HuH-7 (cell line): Measurements from ENCODE around the gene IGF2BP1.

Source experiments
- DNase-seq: peaks from one replicate; pipeline ENCODE4 v3.0.0; 2011; ENCODE audit warnings: low spot score

IGF2BP1 gene

DNA sequence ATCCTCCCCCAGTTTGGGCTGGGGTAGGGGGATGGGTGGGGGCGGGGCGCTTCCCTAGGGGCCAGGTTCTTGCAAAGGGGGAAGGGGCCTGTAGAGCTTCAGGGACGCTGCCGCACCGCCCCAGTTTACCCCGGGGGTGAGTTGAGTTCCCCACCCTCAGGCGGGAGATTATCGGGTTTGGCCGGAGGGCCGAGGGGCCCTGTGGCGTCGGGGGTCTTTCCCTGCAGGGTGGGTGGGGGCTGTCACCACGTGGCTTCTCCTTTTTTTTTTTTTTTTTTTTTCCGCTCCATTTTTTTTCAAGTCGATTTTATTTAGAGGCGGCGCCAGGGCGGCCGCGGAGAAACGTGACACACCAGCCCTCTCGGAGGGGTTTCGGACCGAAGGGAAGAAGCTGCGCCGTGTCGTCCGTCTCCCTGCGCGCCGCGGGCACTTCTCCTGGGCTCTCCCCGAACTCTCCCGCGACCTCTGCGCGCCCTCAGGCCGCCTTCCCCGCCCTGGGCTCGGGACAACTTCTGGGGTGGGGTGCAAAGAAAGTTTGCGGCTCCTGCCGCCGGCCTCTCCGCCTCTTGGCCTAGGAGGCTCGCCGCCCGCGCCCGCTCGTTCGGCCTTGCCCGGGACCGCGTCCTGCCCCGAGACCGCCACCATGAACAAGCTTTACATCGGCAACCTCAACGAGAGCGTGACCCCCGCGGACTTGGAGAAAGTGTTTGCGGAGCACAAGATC lies at the start of gene IGF2BP1:
TSS of gene IGF2BP1 (plus strand) at position 283 of the 724 bp plus-strand sequence. CDS start at position 644, 361 bp downstream.
- peak; percentile 87 for DNase-seq

DNA sequence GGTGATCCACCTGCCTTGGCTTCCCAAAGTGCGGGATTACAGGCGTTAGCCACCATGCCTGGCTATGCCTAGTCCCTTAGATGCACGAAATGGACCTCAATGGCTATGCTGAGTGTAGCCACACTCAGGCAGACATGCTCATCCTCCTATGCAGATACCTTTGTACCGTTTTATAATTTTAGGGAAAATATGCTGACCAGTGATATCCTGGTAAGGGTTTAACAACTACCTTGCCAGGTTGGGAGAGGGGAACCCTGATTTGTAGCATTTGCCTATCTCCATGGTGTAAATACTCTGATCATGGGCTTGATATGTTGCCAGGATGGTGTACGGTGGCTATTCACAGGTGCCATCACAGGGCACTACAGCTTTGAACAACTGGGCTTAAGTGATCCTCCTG lies 45.6 kb upstream of the IGF2BP1 start:
- no peak for DNase-seq

DNA sequence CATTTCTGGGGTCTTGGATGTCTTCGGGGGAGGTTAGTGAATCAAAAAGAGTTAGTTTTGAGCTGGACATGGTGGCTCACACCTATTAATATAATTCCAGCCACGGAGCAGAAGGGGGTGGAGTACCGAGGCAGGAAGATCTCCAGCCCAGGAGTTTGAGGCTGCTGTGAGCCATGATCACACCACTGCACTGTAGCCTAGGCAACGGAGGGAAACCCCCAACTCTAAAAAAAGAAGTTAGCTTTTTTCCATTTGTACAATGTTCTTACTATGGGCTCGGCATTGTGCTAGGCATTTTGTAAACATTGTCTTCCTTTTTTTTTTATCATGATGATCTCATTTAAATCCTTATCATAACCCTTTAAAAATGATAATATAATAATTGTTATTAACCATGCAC lies 44.3 kb upstream of the IGF2BP1 start:
- DNase-seq, result no peak

DNA sequence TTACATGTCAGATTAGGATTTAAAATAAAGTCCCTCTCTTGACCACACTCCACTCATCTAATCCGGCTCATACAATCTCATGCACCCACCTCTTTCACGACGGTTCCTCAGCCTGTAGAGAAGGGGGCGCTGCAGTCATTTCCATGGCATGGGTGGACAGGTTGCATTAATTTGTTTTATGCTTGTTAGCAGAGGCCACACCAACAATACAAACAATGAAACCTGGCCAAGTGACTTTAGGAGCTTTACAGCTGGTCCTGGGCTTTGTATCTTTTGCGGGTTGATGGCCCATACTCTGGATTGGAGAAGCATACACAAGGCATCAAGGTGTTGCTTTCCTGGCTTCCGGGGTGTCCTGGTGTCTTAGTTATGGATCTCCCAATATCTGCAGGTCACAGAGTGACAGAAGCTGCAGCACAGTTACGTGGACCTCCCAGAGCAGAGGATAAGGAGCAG lies 42.9 kb upstream of the IGF2BP1 start:
- DNase-seq, result peak; percentile 68

DNA sequence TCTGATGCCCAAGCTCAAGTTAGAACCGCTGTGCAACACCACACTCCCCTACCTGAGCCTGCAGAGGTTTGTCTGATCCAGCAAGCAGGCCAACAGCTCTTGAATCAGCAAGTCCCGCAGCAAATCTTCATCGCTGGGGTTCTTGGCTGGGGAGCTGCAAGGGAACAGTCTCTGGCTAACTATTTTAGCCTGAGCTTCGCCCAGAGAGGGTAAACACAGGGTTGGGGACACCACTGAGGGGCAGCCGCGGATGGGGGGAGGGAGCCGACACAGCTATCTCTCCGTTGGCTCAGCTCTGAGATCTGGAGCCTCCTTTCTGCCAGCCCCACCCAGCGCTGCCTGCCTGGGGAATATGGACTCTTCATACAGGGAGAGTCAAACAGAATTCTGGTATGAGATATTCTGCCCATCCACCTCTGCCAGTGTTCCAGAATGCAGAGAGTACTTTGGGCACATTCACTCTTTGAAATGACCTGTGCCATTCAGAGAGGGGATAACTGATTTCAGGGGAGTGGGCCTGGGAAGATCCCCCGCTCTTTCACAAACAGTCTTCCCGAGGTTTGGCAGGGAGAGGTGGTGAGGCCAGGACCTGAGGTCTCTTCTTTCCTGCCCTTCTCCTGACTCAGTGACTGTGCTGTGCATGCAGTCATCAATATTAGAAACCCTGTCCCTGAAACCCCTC lies 36.2 kb upstream of the IGF2BP1 start:
- DNase-seq, result no peak

DNA sequence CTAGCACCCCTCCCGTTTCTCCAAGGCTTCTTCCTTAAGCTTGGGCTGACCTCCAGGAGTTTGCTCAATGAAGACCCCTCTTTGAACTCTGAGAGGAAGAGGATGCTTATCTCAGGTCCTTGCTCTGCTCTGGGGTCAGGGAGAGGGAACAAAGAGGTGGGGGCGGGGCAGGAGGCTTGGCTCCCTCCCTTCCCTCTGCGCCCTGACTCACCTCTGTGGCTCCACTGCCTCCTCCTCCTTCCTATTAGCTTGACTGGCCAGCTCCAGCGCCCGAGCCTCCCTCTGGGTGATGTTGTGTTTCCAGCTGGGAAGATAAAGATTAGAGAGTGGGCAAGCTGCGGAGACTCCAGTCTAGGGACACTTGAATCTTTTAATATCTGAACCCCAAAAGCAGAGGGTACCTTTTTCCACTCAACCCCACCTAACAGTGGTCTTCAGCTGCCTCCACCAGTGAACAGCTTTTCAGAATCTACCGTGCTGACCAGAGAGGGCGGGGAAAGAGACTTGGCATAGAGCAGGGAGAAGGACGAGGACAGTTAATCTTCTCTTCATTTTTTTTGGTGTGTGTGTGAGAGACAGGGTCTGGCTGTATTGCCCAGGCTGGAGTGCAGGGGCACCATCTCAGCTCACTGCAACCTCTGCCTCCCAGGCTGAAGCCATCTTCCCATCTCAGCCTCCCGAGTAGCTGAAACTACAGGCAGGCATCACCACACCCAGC lies 35.5 kb upstream of the IGF2BP1 start:
- DNase-seq, result no peak

DNA sequence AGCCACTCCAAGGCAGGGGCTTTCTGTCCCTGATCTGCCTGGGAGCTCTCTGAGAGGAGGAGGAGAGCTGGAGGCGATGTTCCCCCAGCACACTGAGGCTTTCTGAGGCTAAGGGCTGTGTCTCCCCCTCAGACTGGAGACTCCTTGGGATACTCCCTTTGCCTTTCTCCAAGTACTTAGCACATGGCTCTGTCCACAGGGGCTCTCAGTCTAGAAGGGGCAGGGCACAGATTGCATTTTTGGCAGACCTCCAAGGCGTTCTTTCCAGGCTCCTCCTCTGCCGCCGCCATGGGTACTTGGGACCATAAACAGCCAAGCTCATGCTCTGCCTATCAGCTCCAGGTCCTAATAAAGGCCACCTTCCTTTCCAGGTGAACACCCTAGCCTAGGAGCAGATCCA lies 27.0 kb upstream of the IGF2BP1 start:
- DNase-seq, result no peak

DNA sequence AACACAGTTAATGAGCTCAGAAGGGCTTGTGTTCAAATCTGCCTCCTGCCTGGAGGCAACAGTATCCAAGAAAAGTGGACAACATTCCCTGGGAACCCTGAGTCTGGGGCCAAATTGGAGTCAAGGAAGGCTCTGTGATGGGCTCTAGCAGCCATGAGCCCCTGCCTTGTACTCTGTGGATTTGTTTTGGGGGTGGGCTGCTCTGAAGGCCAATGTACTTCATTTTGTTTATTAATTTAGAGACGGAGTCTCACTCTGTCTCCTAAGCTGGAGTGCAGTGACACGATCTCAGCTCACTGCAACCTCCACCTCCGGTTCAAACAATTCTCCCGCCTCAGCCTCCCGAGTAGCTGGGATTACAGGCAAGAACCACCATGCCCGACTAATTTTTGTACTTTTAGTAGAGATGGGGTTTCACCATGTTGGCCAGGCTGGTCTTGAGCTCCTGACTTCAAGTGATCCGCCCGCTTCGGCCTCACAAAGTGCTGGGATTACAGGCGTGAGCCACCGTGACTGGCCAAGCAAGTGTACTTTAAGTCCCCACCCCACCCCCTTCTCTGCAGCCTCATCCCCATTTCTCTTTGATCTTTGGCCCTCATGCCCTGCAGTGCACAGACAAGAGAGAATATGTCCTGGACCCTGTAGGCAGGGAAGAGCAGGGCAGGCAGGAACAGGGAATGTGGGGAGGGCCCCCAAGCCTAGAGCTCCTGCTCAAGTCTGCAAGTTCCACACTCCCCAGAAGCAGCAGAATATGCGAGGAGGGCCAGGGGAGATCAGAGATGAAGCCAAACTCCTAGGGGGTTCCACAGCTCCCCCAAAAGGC lies 26.1 kb upstream of the IGF2BP1 start:
- no peak for DNase-seq

DNA sequence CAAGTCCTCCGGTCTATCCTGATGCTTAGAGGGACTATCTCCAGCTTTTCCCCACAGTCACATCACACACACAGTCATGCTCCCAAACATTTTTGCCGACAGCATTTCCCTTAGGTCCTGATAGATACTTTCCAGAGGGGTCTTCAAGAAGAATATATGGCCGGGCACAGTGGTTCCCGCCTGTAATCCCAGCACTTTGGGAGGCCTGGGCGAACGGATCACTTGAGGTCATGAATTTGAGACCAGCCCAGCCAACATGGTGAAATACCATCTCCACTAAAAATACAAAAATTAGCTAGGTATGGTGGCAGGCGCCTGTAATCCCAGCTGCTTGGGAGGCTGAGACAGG lies 24.5 kb upstream of the IGF2BP1 start:
- no peak for DNase-seq

DNA sequence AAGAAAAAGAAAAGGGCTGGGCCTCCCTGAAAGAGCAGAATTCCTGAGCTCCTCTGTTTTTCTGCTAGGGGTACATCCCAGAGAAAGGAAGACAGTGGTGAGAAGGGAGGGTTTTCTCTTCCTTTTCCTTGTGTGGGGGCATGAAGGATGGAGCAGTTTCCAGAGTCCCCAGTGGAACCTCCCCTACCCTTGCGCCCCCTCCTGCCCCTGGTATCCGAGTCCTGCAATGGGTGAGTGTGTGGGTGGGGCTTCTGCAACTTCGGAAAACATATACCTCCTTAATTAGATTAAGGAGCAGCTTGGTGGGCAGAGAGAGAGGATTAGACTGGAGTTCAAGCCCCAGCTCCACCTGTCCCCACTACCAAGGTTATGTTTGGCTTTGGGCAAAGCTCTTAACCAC lies 23.4 kb upstream of the IGF2BP1 start:
- DNase-seq, result no peak

DNA sequence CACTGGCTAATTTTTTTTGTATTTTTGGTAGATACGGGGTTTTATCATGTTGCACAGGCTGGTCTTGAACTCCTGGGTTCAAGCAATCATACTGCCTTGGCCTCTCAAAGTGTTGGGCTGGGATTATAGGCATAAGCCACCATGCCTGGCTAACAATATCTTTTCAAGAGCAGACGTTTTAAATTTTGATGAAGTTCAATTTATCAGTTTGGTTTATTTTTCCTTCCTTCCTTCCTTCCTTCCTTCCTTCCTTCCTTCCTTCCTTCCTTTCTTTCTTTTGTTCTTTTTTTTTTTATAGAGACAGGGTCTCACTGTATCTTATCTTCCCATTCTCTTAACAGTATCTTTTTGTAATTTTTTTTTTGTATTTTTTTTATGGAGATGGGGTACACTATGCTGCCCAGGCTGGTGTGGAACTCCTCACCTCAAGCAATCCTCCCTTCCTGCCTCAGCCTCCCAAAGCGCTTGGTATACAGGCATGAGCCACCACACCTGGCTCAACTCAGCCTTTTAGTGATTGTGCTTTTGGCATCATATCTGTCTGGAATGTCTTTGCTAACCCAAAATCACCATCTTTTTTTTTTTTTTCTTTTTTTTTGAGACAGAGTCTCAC lies 15.2 kb upstream of the IGF2BP1 start:
- DNase-seq, result no peak

DNA sequence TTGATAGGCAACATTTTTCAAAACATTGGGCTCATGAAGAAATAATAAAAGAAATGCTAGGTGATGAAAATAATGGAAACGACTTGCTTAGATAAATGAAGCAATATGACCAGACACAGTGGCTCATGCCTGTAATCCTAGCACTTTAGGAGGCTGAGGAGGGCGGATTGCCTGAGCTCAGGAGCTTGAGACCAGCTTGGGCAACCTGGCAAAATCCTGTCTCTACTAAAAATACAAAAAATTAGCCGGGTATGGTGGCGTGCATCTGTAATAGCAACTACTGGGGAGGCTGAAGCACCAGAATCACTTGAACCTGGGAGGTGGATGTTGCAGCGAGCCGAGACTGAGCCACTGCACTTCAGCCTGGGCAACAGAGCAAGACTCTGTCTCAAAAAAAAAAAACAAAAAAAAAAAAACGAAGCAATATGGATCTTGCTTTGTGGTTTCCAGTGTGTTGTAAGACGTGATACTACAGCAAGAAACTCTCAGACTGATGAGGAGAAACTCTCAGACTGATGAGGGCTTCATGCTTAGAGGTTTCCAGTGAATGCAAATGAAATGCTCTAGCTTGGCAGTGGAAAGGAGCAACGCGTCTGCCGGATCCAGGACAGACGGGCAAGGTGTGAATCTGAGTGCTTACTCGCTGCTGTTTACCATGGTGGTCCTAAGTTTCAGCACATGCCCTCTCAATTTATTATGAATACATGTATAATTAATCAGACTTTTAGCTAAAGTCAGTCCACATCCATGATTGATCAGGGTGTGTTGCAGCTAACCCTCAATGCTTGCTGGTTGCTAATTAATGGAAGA lies 11.5 kb upstream of the IGF2BP1 start:
- DNase-seq, result no peak

DNA sequence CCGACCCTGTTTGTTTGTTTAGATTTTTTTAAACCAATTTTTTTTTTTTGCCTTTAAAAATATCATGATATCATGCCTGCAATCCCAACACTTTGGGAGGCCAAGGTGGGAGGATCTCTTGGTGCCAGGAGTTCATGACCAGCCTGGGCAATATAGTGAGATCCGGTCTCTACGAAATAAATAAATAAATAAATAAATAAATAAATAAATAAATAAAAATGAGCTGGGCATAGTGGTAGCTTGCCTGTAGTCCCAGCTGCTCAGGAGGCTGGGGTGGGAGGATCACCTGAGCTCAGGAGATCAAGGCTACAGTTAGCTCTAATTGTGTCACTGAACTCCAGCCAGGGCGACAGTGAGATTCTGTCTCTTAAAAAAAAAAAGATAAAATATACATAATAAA lies 8.1 kb upstream of the IGF2BP1 start:
- no peak for DNase-seq

DNA sequence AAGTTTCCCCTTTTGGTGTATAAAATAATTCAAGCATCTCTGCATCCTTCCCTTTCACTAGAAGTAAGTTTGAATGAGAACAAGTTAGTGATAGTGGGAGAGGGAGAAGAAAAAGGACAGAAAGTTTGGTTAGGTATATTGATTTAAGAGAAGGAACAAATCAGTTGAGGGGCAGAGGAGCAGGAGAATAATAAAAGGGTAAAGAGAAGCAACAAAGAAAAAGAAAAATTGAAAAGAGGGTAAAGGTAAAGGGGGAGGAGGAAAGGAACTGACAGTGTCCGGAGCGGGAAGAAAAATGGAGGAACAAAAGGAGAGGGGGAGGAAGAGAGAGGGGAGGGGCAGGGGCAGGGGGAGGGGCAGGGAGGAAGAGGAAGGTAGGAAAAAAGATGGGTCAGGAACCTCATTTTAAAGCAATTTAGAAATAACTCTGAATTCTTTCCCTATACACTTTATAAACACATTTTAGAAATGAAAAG lies 6.3 kb upstream of the IGF2BP1 start:
- DNase-seq, result no peak

DNA sequence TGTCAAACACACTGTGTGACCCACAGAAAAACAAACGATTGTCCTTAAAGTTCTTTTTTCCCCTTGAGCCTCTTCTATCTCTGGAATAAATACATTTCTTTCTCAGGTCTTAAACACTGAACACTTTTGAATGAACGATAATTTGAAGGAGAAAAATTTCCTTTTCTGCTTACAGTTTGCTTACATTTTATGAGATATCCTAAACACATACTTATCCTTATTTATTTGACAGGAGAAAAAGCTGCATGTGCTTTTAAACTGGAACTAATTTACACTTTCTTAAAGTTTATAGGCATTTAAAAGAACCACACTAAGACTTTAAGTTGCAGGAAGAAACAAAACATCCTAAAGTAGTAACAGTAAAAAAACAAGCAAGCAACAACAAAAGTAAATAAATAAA lies 4.7 kb upstream of the IGF2BP1 start:
- DNase-seq, result no peak

DNA sequence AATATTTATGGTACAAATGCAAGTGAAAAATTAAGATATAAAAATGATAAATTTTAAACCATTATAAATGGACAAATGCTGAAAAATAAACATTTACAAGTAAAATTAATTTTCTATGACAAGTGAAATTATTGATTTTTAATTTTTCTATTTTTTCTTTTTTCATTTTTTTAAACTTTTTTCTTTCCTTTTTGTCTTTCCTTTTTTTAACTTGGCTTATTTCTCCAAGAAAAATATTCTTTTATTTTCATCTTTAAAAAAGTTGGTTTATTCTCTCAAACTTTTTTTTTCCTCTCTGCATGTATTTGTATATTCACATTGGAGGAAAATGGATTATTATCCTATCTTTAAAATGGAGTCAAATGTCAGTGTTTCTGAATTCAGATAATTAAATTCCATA lies 3.9 kb upstream of the IGF2BP1 start:
- DNase-seq, result no peak

DNA sequence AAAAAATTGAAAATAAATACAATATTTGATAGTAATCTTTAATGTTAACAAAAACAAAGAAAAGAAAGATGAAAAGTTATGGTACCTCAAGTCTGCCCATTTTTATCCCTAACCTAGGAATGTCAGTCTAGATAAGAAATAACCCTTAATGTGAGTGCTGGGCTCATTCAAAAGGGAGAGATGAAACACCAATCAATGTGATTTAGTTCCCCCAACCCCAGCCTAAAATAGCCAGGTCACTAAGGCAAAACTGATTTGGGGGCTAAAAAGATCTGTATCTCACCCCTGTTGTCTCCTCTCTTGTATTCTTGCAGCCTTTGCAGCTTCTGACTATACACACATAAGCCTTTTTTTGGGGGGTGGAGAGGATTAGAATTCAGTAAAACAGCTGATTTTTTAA lies 3.2 kb upstream of the IGF2BP1 start:
- DNase-seq, result no peak

DNA sequence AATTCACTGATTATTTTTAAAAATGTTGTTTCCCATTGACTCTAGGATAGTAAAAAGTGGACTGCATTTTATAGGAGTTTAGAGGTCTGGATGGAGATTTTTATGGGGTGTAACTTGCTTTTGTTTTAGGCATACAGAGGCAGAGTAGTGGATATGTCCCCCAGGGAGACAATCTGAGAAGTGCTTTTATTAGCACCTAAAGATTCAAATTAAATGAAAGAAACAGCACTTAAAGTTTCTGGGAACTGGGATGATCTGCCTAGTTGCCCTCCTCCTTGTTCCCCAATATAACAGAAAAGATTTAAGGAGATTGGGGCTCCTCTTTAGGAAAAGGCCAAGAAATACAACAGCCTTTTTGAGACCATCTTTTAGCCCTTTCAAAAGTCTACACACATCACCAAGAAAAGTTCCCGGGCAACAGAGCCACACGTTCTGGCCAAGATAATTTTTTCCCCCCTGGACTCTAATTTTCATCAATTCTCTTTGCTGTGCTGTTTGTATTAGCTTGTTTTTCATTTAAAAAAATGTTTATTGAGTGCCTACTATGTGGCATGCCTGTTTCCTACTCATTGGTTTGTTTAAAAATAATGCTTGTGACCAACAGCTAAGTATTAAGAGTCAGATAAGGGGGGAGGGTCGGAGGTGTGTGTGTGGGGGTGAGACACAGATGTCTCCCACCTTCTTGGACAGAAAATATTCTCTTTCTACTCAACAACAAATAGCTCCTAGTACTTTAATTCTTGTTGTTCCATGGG lies 2.5 kb upstream of the IGF2BP1 start:
- DNase-seq, result no peak

DNA sequence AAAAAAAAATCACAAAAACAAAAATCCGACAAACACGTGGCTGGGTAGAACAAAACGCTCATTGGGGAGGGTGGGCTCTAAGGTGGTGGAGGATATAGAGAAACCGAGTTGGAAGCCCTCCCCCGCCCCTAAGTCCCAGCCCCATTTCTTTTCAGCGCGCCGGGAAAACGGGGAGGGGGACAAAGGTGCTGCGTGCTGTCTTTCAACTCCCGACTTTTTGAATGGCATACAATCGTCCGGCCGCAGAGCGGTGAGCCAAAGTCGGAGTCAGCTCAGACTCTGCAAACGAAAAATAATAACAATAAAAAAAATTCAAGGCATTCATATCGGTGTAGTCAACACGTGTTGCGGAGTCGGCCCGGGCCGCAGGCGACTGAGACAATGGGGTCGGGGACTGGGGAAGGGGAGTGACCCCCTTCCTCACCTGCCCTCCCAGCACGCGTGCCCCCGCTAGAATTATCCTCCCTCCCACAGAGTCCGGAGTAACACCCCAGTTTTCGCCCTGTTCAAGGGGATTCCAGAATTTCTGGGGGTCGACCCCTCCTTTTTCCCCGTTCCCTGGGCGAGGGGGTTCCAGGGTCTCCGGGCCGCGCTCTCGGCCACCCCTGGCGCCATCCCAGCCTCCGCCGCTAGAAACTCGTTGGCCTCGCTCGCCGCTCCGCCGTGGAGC lies 1.7 kb upstream of the IGF2BP1 start:
- DNase-seq, result no peak
